Measurements from ENCODE around the gene SMCO2. TPM values are rescaled to one million over a fixed set of nuclear protein-coding genes. Genes with fewer than 3 reads are reported as not detected.

The SMCO2 gene
- total and polyA plus RNA-seq, 2 of the 13 experiments (the other 11 are each of a cell fraction or from before 2014, with no cell fraction given): 0.15 TPM; not detected in 1

DNA sequence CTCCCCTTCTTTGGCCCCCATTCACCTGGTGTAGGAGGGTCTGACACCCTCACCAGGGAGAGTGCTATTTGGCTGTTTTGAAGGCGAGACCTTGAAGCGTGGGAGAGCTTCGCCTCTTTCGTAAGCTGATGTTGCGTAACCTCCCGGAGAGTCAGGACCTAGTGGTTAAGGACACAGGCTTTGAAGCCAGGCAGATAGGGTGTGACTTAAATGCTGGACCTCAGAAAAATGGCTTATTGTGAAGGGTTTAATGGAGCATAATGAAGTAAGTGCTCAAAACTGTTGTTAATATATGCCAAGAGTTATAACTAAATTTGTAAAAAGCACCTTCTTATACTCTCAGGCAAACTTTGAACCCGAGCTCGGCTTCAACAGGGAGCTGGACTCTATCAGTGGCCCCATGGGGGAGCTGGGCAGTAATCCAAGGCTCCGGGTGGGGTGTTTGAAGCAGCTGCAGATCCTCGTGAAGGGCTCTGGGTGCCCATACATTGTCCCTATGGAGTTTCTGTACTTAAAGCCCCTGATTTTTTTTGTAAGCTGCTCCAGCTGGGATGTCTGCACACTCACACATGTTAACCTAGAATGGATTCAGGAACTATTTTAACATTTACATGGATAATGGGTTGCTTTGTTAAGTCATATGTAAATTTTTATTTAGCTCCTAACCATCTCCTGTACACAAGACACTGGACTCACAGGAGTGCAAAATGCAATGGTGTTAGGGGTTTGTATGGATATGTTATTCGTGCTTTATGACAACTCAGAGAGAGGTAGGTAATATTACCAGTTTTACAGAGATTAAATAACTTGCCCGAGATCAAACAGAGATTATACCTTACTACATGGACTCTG is 103.5 kb downstream of the SMCO2 start (continued):
- TF ChIP-seq, protein P1, sequence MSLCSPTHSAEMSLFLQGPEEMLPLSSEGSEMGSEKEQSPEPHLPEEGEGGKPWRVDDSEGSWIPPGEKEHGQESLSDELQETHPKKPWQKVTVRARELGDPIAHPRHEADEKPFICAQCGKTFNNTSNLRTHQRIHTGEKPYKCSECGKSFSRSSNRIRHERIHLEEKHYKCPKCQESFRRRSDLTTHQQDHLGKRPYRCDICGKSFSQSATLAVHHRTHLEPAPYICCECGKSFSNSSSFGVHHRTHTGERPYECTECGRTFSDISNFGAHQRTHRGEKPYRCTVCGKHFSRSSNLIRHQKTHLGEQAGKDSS (CRISPR knock-in tag; IDR thresholded peaks at IDR 0.05; ENCODE audit: borderline replicate concordance, low read depth): peak; percentile 81; the same call in 1 of the 2 replicates
- TF ChIP-seq SP2 (CRISPR knock-in tag; IDR thresholded peaks at IDR 0.05) (no peak), ESRRA (CRISPR knock-in tag; IDR thresholded peaks at IDR 0.05; ENCODE audit: low read depth) (peak; percentile 88), ZNF292 (CRISPR knock-in tag; IDR thresholded peaks at IDR 0.05; ENCODE audit: borderline replicate concordance, low read depth) (peak; percentile 93; the same call in 1 of the 2 replicates), SOX13 (IDR thresholded peaks at IDR 0.05) (peak; percentile 69), SOX13 (CRISPR knock-in tag; conservative IDR thresholded peaks at IDR 0.05 in 1 of 2, IDR thresholded peaks at IDR 0.05 in 1 of 2) (peak in 1 of 2 experiments; percentile 93; a peak in 2 of 4 replicates), KAT7 (CRISPR knock-in tag; IDR thresholded peaks at IDR 0.05; ENCODE audit: borderline replicate concordance) (peak; percentile 77; the same call in 1 of the 2 replicates), RAD51 (IDR thresholded peaks at IDR 0.05; ENCODE audit: borderline replicate concordance) (no peak), NFKBIZ (CRISPR knock-in tag; IDR thresholded peaks at IDR 0.05) (peak; percentile 94), MED8 (CRISPR knock-in tag; IDR thresholded peaks at IDR 0.05; ENCODE audit: insufficient replicate concordance) (peak; percentile 55), ZNF567 (CRISPR knock-in tag; IDR thresholded peaks at IDR 0.05; ENCODE audit: borderline replicate concordance) (peak; percentile 88; the same call in 1 of the 2 replicates), ZNF205 (CRISPR knock-in tag; IDR thresholded peaks at IDR 0.05) (peak; percentile 86), SKI (IDR thresholded peaks at IDR 0.05; ENCODE audit: partially characterized antibody) (peak; percentile 44), ZNF235 (CRISPR knock-in tag; IDR thresholded peaks at IDR 0.05; ENCODE audit: borderline replicate concordance) (no peak), ELF1 (CRISPR knock-in tag; IDR thresholded peaks at IDR 0.05) (peak; percentile 39; the same call in 1 of the 2 replicates), ZNF180 (CRISPR knock-in tag; IDR thresholded peaks at IDR 0.05; ENCODE audit: borderline replicate concordance, low read depth) (no peak), SSRP1 (CRISPR knock-in tag; IDR thresholded peaks at IDR 0.05) (peak; percentile 95), NFIC (IDR thresholded peaks at IDR 0.05; ENCODE audit: low read length) (peak; percentile 73; the same call in 1 of the 2 replicates), ZNF644 (CRISPR knock-in tag; IDR thresholded peaks at IDR 0.05; ENCODE audit: low read depth) (peak; percentile 97), BCL6 (CRISPR knock-in tag; IDR thresholded peaks at IDR 0.05) (peak; percentile 90), TP53 (CRISPR knock-in tag; conservative IDR thresholded peaks at IDR 0.05) (peak; percentile 84), ZNF17 (CRISPR knock-in tag; IDR thresholded peaks at IDR 0.05) (no peak), SRSF4 (IDR thresholded peaks at IDR 0.05; ENCODE audit: low read depth, low read length, poor library complexity, severe bottlenecking) (no peak), ZNF781 (CRISPR knock-in tag; IDR thresholded peaks at IDR 0.05; ENCODE audit: borderline replicate concordance, not compliant biosample characterization) (peak; percentile 59), U2AF1 (optimal IDR thresholded peaks at IDR 0.05; ENCODE audit: low read depth, low read length) (no peak)
- TF ChIP-seq, protein P2, sequence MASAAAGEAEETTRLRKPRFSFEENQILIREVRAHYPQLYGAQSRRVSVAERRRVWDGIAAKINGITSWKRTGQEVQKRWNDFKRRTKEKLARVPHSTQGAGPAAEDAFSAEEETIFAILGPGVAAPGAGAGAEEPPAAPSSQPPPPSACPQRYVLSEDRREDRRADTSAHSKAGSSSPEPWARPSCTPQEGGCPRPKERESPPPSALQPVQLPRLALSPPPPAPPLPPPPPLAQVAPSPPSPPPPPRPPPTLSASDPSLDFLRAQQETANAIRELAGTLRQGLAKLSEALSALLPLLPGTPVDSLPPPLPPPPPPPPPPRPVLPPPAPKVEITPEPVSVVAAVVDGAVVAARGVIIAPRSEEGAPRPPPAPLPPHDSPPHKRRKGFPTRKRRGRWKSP (CRISPR knock-in tag; IDR thresholded peaks at IDR 0.05): peak; percentile 91
- TF ChIP-seq, protein P3, sequence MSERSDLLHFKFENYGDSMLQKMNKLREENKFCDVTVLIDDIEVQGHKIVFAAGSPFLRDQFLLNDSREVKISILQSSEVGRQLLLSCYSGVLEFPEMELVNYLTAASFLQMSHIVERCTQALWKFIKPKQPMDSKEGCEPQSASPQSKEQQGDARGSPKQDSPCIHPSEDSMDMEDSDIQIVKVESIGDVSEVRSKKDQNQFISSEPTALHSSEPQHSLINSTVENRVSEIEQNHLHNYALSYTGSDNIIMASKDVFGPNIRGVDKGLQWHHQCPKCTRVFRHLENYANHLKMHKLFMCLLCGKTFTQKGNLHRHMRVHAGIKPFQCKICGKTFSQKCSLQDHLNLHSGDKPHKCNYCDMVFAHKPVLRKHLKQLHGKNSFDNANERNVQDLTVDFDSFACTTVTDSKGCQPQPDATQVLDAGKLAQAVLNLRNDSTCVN (CRISPR knock-in tag; IDR thresholded peaks at IDR 0.05; ENCODE audit: borderline replicate concordance): peak; percentile 83; the same call in 1 of the 2 replicates

Measured in HepG2 (cell line).